Measurements from ENCODE around the gene ACTA2. TPM values are rescaled to one million over a fixed set of nuclear protein-coding genes. Genes with fewer than 3 reads are reported as not detected.

Gene ACTA2
- total RNA-seq, 1 donor from 2014 or later, result 19.0 TPM

DNA sequence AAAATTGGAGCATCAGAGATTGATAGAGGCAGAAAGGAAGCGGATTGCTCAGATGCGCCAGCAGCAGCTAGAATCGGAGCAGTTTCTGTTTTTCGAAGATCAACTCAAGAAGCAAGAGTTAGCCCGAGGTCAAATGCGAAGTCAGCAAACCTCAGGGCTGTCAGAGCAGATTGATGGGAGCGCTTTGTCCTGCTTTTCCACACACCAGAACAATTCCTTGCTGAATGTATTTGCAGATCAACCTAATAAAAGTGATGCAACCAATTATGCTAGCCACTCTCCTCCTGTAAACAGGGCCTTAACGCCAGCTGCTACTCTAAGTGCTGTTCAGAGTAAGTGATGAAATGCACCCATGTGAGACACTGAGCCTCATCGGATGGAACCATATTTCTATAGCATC lies 39.4 kb downstream of the ACTA2 start:
- no peak overlapping the region for H3K9ac ChIP-seq

DNA sequence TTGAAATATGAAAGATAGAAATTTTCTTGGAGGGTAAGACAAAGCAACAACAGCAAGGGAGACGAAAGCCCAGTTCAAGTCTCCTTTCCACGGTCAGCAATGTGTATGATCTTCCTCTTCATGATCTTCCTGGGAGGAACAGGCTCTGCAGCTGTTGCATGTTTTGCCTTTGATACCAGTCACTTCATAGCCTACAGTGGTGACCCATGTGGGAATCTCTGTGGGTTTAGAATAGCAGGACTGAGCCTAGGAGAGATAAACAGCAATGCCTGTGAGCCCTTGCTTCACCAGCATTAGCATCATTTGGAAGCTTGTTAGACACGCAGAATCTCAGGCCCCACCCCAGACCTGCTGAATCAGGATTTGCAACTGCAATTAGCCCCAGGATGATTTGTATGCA lies 40.7 kb downstream of the ACTA2 start:
- H3K9me3 Mint-ChIP-seq, result no peaks in the 10 kb centered on the region
- H3K4me3 ChIP-seq, result no peak overlapping the region
- H3K27me3 ChIP-seq, result no peaks in the 10 kb centered on the region
- no peak overlapping the region for H2AFZ ChIP-seq (replicated peaks)
- no peaks in the 10 kb centered on the region for H3K79me2 ChIP-seq (ENCODE audit: low read depth)
- H3K27ac ChIP-seq, result no peak overlapping the region
- no peak for DNase-seq (ENCODE audit: low spot score)
- H3K4me1 Mint-ChIP-seq, result peaks cover 3% of the 10 kb centered on the region
- no peaks in the 10 kb centered on the region for H3K36me3 ChIP-seq
- no peaks in the 10 kb centered on the region for H3K27me3 Mint-ChIP-seq (ENCODE audit: insufficient read depth, low read depth)
- no peak overlapping the region for H3K4me3 Mint-ChIP-seq
- no peaks in the 10 kb centered on the region for H3K9me3 ChIP-seq (ENCODE audit: low read depth)
- H3K4me2 ChIP-seq, result no peak overlapping the region
- H3K27ac Mint-ChIP-seq, result no peak overlapping the region
- no peaks in the 10 kb centered on the region for H3K36me3 Mint-ChIP-seq
- no peaks in the 10 kb centered on the region for H4K20me1 ChIP-seq (ENCODE audit: low read depth)
- no peaks in the 10 kb centered on the region for H3F3A ChIP-seq (ENCODE audit: low read depth)
- no peak overlapping the region for H3K9ac ChIP-seq
- no peaks in the 10 kb centered on the region for H3K4me1 ChIP-seq
- TF ChIP-seq EZH2 (IDR thresholded peaks at IDR 0.05) (no peak), EZH2phosphoT487 (IDR thresholded peaks at IDR 0.05) (no peak)
- TF ChIP-seq, protein P1, sequence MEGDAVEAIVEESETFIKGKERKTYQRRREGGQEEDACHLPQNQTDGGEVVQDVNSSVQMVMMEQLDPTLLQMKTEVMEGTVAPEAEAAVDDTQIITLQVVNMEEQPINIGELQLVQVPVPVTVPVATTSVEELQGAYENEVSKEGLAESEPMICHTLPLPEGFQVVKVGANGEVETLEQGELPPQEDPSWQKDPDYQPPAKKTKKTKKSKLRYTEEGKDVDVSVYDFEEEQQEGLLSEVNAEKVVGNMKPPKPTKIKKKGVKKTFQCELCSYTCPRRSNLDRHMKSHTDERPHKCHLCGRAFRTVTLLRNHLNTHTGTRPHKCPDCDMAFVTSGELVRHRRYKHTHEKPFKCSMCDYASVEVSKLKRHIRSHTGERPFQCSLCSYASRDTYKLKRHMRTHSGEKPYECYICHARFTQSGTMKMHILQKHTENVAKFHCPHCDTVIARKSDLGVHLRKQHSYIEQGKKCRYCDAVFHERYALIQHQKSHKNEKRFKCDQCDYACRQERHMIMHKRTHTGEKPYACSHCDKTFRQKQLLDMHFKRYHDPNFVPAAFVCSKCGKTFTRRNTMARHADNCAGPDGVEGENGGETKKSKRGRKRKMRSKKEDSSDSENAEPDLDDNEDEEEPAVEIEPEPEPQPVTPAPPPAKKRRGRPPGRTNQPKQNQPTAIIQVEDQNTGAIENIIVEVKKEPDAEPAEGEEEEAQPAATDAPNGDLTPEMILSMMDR (IDR thresholded peaks at IDR 0.05), result no peak

More for the DNA sequence above, 39.4 kb downstream of the ACTA2 start:
- no peak for DNase-seq (ENCODE audit: low spot score)
- Mint-ChIP-seq H3K4me3 (no peak overlapping the region), H3K4me1 (peaks cover 2% of the 10 kb centered on the region), H3K27ac (no peak overlapping the region), H3K36me3 (no peaks in the 10 kb centered on the region), H3K27me3 (ENCODE audit: insufficient read depth, low read depth) (peaks cover 2% of the 10 kb centered on the region), H3K9me3 (no peaks in the 10 kb centered on the region)
- TF ChIP-seq, protein P1 (IDR thresholded peaks at IDR 0.05), result no peak
- no peak for TF ChIP-seq EZH2phosphoT487 (IDR thresholded peaks at IDR 0.05)
- TF ChIP-seq EZH2 (IDR thresholded peaks at IDR 0.05), result no peak
- H3K4me3 ChIP-seq, result no peak overlapping the region
- H3K27me3 ChIP-seq, result no peaks in the 10 kb centered on the region
- H3K79me2 ChIP-seq (ENCODE audit: low read depth), result no peaks in the 10 kb centered on the region
- H3F3A ChIP-seq (ENCODE audit: low read depth), result no peaks in the 10 kb centered on the region
- no peaks in the 10 kb centered on the region for H3K36me3 ChIP-seq
- H2AFZ ChIP-seq (replicated peaks), result no peak overlapping the region
- H3K4me1 ChIP-seq, result no peaks in the 10 kb centered on the region
- no peaks in the 10 kb centered on the region for H3K9me3 ChIP-seq (ENCODE audit: low read depth)
- H4K20me1 ChIP-seq (ENCODE audit: low read depth), result no peaks in the 10 kb centered on the region
- H3K27ac ChIP-seq, result no peak overlapping the region
- no peak overlapping the region for H3K4me2 ChIP-seq

DNA sequence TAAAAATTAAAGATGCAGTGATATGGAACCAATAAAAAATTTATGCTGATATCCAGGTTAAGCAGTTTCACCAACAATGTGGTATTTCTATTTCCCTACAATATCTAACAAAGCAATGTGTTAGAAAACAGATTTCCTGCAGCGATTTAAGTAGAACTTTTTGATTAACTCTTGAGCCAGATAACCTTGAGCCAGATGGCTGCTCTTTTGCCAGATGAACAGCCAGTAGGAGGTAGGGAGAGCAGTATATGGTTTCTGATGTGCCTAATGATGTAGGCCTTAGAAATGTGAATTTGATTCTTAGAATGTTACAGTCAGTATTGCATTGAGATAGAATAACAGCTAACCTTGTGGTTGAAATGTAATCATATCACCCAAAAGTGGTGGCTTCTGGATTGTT lies 41.5 kb downstream of the ACTA2 start:
- TF ChIP-seq EZH2 (IDR thresholded peaks at IDR 0.05) (no peak), EZH2phosphoT487 (IDR thresholded peaks at IDR 0.05) (no peak)
- TF ChIP-seq, protein P1 (IDR thresholded peaks at IDR 0.05), result no peak
- Histone ChIP-seq H3K4me2 (no peak overlapping the region), H3K4me3 (no peak overlapping the region), H3K27ac (no peak overlapping the region), H3K4me1 (no peaks in the 10 kb centered on the region), H3K9me3 (ENCODE audit: low read depth) (no peaks in the 10 kb centered on the region), H3F3A (ENCODE audit: low read depth) (no peaks in the 10 kb centered on the region), H3K79me2 (ENCODE audit: low read depth) (no peaks in the 10 kb centered on the region), H3K36me3 (no peaks in the 10 kb centered on the region), H2AFZ (replicated peaks) (no peak overlapping the region), H3K9ac (no peak overlapping the region), H3K27me3 (no peaks in the 10 kb centered on the region), H4K20me1 (ENCODE audit: low read depth) (no peaks in the 10 kb centered on the region)
- DNase-seq (ENCODE audit: low spot score), result no peak
- no peak overlapping the region for H3K4me3 Mint-ChIP-seq
- H3K27ac Mint-ChIP-seq, result no peak overlapping the region
- H3K4me1 Mint-ChIP-seq, result peaks cover 3% of the 10 kb centered on the region
- H3K36me3 Mint-ChIP-seq, result no peaks in the 10 kb centered on the region
- no peaks in the 10 kb centered on the region for H3K9me3 Mint-ChIP-seq
- no peaks in the 10 kb centered on the region for H3K27me3 Mint-ChIP-seq (ENCODE audit: insufficient read depth, low read depth)
